GM18951 (cell line): ENCODE results near the gene SIK3.

Source experiments
- POLR2A ChIP-seq: IDR thresholded peaks from 4 replicates; pipeline ENCODE4 v1.6.1; 2011; ENCODE audit warnings: mild to moderate bottlenecking; ENCODE audit not compliant: insufficient read length, insufficient read depth; ENCODE audit errors: extremely low read depth
- in situ Hi-C: fragments of 300-500 bp; cut with MboI; formaldehyde crosslinking; loops from one replicate; pipeline ENCODE4 v1.12.0; 2022; ENCODE audit warnings: low sequenced_read_pairs, mixed read lengths, inconsistent platforms; ENCODE audit not compliant: unreplicated experiment

Gene SIK3

GRCh38 chr11:117076941-117077691, 21.1 kb downstream of the SIK3 start:
- TF ChIP-seq POLR2A = no peak
- in situ Hi-C loops = no loop called here

GRCh38 chr11:117075186-117075585, 23.0 kb downstream of the SIK3 start:
- in situ Hi-C loops = no loop called here
- TF ChIP-seq POLR2A = no peak

DNA sequence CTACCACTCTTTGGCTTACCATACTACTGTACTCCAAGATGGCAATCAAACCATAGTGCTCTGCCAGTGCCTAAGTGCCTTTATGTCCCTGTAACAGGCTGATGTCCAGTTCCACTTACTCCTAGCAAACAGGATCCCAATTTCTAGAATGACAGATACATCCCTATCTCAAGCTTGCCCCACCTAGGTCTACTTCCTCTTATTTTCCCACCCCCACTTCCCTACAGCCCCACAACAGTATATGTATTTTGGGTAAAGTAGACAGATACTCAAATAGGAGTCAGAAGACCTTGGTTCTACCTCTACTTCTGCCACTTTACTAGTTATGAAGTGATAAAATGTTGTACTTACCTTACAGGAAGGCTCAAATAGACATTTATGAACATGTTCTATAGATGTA, 24.1 kb downstream of the SIK3 start:
- TF ChIP-seq POLR2A = no peak
- in situ Hi-C loops = no loop called here

- in situ Hi-C loops = no loop called here
- TF ChIP-seq POLR2A = no peak
Measured at GRCh38 chr11:117073539-117073938, 24.7 kb downstream of the SIK3 start.

DNA sequence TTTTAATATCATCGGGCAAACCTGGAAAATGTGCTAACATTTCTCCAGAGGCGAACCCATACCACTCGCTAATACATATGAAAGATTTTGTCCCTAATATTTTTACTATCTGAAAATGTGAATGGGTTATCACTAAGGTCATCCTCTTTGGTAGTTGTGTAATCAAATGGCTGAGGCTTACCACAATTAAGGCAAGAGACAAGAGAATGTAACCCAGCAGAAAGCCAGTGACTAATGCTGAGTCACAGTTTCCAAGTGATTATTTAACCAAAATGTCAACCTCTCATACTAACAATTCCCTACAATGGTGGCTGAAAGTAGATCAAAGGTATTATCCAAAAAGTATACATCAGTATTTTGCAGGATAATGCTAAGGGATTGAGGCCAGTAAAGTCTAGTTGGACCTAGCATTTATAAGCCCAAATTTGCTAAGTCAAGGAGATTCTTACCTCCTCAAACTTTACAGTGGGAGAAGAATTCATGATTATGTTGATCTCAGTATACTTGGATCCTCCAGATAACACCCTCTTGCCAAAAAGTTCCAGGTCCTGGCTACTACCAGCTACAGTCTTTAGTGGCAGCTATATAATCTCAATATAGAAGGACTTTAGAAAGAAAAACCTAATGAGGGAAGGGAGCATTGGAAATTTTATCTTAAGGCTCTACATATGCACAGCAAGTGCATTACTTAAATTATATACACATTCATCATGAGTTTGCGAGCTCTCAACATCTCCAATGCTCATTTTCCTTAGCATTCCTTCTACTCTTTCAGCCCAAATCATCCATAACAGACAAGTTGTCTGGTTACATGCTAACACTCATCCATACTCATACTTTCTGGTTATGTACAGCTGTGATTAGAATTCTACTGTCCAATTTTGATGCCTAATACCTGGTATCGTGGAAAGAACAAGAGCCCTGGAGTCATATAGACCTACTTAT, 25.4 kb downstream of the SIK3 start:
- no peak for TF ChIP-seq POLR2A
- in situ Hi-C loops = no loop called here

GRCh38 chr11:117071344-117071787, 26.9 kb downstream of the SIK3 start:
- in situ Hi-C loops = no loop called here
- TF ChIP-seq POLR2A = no peak

GRCh38 chr11:117070016-117070415, 28.2 kb downstream of the SIK3 start:
- in situ Hi-C loops = no loop called here
- TF ChIP-seq POLR2A = no peak

DNA sequence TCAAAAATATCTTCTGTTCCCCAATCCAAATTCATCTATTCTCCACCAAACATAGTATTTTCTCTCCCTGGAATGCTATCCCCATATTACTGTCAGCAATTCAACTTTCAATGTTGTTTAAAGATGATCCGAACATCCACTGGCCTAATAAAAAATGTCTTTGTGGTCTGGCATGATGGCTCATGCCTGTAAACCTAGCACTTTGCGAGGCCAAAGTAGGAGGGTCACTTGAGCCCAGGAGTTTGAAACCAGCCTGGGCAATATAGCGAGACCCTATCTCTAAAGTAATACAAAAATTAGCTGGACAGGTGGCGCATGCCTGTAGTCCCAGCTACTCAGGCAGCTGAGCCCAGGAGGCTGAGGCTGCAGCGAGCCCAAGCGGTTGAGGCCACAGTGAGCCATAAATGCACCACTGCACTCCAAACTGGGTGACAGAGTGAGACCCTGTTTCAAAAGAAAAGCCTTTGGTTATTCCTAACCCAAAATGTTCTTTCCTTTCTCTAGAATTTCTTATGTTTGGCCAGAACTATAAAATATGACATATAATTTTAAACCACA, 29.8 kb downstream of the SIK3 start:
- in situ Hi-C loops = no loop called here
- TF ChIP-seq POLR2A = no peak

DNA sequence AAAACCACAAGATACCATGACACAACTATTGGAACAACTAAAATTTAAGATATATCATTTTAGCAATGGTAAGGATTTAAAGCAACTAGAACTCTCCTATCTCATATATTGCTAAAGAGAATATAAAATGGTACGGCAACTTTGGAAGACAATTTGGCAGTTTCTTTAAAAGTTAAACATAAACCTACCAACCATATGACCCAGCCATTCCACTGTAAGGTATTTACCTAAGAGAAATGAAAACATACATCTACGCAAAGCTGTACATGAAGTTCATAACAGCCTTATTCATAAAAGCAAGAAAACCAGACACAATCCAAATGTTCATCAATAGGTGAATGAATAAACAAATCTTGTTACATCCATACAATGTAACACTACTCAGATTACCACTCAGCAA, 31.3 kb downstream of the SIK3 start:
- no peak for TF ChIP-seq POLR2A
- in situ Hi-C loops = no loop called here

DNA sequence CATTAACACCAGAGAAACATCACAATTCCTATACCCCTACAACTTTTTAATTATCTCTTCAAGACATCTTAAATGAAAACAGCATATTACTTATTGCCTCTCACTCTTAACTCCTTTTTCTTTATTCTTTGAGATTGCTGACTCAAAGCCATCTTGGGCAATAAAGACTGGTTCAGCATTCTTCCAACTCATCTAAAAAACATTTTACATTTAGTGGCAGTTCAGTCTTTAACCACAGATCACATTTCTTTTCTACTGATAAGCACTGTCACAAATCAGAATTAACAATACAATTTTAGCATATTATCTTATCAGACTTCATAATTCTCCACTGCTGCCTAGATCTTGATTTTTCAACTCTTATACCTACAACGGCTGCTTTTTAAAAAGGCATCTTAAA, 34.0 kb downstream of the SIK3 start:
- TF ChIP-seq POLR2A = no peak

DNA sequence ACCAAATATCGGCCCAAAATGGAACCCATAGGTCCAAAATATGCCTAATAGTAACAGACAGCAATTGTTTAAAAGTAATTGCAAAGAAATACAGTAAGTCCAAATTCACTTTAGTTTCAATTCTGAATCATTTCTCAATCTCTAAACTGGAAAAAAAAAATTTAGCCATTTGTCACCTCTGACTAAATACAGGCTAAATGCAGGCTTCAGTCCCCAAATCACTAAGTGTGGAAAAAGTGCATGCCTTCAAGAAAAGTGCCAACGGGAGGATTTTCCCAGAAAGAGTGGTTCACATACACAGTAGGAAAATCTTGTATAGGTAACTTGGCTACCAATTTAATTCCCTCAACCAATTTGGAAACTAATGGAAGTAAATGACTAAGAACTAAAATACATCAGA, 35.7 kb downstream of the SIK3 start:
- no peak for TF ChIP-seq POLR2A
- in situ Hi-C loops = no loop called here

More for the DNA sequence above, 34.0 kb downstream of the SIK3 start:
- in situ Hi-C loops = no loop called here

DNA sequence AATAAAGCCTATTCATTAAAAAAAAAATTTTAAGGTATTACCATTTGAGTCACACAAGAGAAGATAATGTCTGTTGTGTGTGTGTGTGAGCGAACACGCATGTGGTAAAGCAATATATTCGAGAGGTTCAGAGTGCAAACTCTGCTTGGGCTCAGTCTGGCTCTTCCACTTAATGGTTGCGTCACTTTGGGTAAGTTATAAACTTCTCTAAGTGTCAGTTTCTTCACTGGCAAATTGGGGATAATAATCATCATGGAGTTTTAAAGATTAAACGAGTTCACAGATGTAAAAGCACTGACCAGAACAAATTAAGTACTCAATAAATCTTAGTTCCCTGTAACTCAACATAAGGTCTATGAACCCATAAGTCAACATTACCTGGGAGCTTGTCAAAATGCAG, 37.0 kb downstream of the SIK3 start:
- TF ChIP-seq POLR2A = no peak
- in situ Hi-C loops = no loop called here

DNA sequence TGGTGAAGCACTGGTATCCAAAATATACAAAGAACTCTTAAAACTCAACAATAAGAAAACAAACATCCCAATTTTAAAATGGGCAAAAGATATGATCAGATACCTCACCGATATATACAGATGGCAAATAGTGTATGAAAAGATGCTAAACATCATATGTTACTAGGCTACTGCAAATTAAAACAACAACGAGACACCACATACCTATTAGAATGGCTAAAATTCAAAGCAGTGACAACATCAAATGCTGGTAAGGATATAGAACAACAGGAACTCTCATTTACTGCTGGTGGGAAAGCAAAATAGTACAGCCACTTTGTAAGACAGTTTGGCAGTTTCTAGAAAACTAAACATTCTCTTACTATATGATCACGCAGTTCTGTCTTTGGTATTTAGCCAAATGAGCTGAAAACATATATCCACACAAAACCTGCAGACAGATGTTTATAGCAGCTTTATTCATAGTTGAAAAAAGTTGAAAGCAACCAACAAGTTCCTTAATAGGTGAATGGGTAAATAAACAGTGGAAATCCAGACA, 38.5 kb downstream of the SIK3 start:
- in situ Hi-C loops = no loop called here
- TF ChIP-seq POLR2A = no peak
